Measurements from ENCODE around the gene ALKBH4.

- no peak for TF ChIP-seq ISL1 (CRISPR knock-in tag; IDR thresholded peaks at IDR 0.05)
- TF ChIP-seq, protein P1, sequence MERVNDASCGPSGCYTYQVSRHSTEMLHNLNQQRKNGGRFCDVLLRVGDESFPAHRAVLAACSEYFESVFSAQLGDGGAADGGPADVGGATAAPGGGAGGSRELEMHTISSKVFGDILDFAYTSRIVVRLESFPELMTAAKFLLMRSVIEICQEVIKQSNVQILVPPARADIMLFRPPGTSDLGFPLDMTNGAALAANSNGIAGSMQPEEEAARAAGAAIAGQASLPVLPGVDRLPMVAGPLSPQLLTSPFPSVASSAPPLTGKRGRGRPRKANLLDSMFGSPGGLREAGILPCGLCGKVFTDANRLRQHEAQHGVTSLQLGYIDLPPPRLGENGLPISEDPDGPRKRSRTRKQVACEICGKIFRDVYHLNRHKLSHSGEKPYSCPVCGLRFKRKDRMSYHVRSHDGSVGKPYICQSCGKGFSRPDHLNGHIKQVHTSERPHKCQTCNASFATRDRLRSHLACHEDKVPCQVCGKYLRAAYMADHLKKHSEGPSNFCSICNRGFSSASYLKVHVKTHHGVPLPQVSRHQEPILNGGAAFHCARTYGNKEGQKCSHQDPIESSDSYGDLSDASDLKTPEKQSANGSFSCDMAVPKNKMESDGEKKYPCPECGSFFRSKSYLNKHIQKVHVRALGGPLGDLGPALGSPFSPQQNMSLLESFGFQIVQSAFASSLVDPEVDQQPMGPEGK (CRISPR knock-in tag; IDR thresholded peaks at IDR 0.05; ENCODE audit: borderline replicate concordance): no peak
- TF ChIP-seq TSHZ2 (CRISPR knock-in tag; IDR thresholded peaks at IDR 0.05): no peak
- no peak for TF ChIP-seq RARB (CRISPR knock-in tag; IDR thresholded peaks at IDR 0.05)
- no peak for TF ChIP-seq TCF4 (CRISPR knock-in tag; IDR thresholded peaks at IDR 0.05; ENCODE audit: borderline replicate concordance)
- no peak for TF ChIP-seq POU6F1 (CRISPR knock-in tag; IDR thresholded peaks at IDR 0.05; ENCODE audit: borderline replicate concordance, low read depth)
Observed at GRCh38 chr7:102444961-102445673, 19.5 kb downstream of the ALKBH4 start.

All from SK-N-SH treated with all-trans-retinoic acid at 6 μM for 48 hours (cell line).